ENCODE data around the gene APOL2.

Gene APOL2

GRCh38 chr22:36243986-36244385, 4.7 kb upstream of the APOL2 start:
- no peak for DNase-seq
- TF ChIP-seq CTCF (IDR thresholded peaks at IDR 0.05; ENCODE audit: low read depth, low read length), result no peak
- H3K27ac ChIP-seq, result no peak overlapping the region
- H3K9me3 ChIP-seq (ENCODE audit: severe bottlenecking), result peaks cover 1% of the 10 kb centered on the region
- no peaks in the 10 kb centered on the region for H3K27me3 ChIP-seq (ENCODE audit: insufficient read depth, low read depth, severe bottlenecking)
- no peaks in the 10 kb centered on the region for H3K36me3 ChIP-seq
- no peak overlapping the region for H3K4me3 ChIP-seq (ENCODE audit: low read depth, low read length)

GRCh38 chr22:36239150-36239400, 252 bp downstream of the APOL2 start:
- H3K4me3 ChIP-seq (ENCODE audit: low read depth, low read length), result peak overlapping the region; percentile 27
- no peaks in the 10 kb centered on the region for H3K27me3 ChIP-seq (ENCODE audit: insufficient read depth, low read depth, severe bottlenecking)
- no peaks in the 10 kb centered on the region for H3K36me3 ChIP-seq
- no peak for TF ChIP-seq CTCF (IDR thresholded peaks at IDR 0.05; ENCODE audit: low read depth, low read length)
- H3K27ac ChIP-seq, result no peak overlapping the region
- H3K9me3 ChIP-seq (ENCODE audit: severe bottlenecking), result no peaks in the 10 kb centered on the region
- no peak for DNase-seq

- TF ChIP-seq CTCF (IDR thresholded peaks at IDR 0.05; ENCODE audit: low read depth, low read length), result no peak
- H3K27ac ChIP-seq, result no peak overlapping the region
- no peaks in the 10 kb centered on the region for H3K36me3 ChIP-seq
- no peaks in the 10 kb centered on the region for H3K9me3 ChIP-seq (ENCODE audit: severe bottlenecking)
- H3K4me3 ChIP-seq (ENCODE audit: low read depth, low read length), result no peak overlapping the region
- DNase-seq, result no peak
- no peaks in the 10 kb centered on the region for H3K27me3 ChIP-seq (ENCODE audit: insufficient read depth, low read depth, severe bottlenecking)
Measured at GRCh38 chr22:36238373-36239149, 766 bp downstream of the APOL2 start.

- H3K27me3 ChIP-seq (ENCODE audit: insufficient read depth, low read depth, severe bottlenecking), result no peaks in the 10 kb centered on the region
- no peak overlapping the region for H3K27ac ChIP-seq
- TF ChIP-seq CTCF (IDR thresholded peaks at IDR 0.05; ENCODE audit: low read depth, low read length), result no peak
- no peak overlapping the region for H3K4me3 ChIP-seq (ENCODE audit: low read depth, low read length)
- no peaks in the 10 kb centered on the region for H3K36me3 ChIP-seq
- H3K9me3 ChIP-seq (ENCODE audit: severe bottlenecking), result no peaks in the 10 kb centered on the region
- no peak for DNase-seq
Measured at GRCh38 chr22:36237462-36238372, 1.6 kb downstream of the APOL2 start.

GRCh38 chr22:36236388-36237319, 2.7 kb downstream of the APOL2 start:
- no peak for DNase-seq
- TF ChIP-seq CTCF (IDR thresholded peaks at IDR 0.05; ENCODE audit: low read depth, low read length), result no peak
- H3K27me3 ChIP-seq (ENCODE audit: insufficient read depth, low read depth, severe bottlenecking), result no peaks in the 10 kb centered on the region
- H3K9me3 ChIP-seq (ENCODE audit: severe bottlenecking), result no peaks in the 10 kb centered on the region
- H3K27ac ChIP-seq, result no peak overlapping the region
- no peak overlapping the region for H3K4me3 ChIP-seq (ENCODE audit: low read depth, low read length)
- H3K36me3 ChIP-seq, result no peaks in the 10 kb centered on the region

All from WERI-Rb-1 (cell line).